ENCODE data around the gene FAHD2B. TPM values are rescaled to one million over a fixed set of nuclear protein-coding genes. Genes with fewer than 3 reads are reported as not detected.
"Not testable (repeated sequence)": the region's sequence is repeated elsewhere in the genome, so short reads cannot be mapped to it uniquely, and the experiment has no call there.

The FAHD2B gene
- total RNA-seq, 4 donors from 2014 or later = 7.5 to 24.2 (median 9.7) TPM

DNA sequence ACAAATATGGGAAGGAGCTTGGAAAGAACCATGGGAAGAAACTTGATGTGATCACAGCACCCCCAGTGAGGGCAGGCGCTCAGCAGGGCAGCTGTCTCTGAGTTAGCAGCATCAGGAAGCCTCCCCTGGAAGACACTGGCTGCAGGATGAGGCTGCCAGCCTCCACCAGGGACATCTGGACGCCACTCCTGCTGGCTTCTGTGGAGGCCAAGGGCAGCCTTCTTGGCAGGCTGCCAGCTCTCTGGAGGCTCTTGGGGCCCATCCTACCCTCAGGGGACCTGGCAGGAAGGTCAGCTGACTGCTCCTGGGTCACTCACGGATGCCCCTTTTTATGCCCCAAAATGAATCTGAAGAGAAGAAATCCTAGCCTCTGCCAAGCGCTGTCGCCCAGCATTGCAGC is 26.0 kb downstream of the FAHD2B start:
- in situ Hi-C loops (cut with MboI; ENCODE audit: low sequenced_read_pairs in 4 of 4); ATAC-seq; H3K4me1 ChIP-seq; DNase-seq; H3K9me3 ChIP-seq; H3K36me3 ChIP-seq; H3K27ac ChIP-seq; H3K27me3 ChIP-seq; H3K4me3 ChIP-seq; intact Hi-C loops (cut with DNase I; ENCODE audit: low total_unique reads): not testable (repeated sequence)

- DNase-seq (no peak), ATAC-seq (no peak)
- no peaks in the 10 kb centered on the region for H3K4me1 ChIP-seq
- no peaks in the 10 kb centered on the region for H3K27me3 ChIP-seq
- no peak overlapping the region for H3K4me3 ChIP-seq
- no peaks in the 10 kb centered on the region for H3K9me3 ChIP-seq
- in situ Hi-C loops (cut with MboI; ENCODE audit: low sequenced_read_pairs in 4 of 4) (no loop called here), intact Hi-C loops (cut with DNase I; ENCODE audit: low total_unique reads) (no loop called here)
- TF ChIP-seq CTCF (IDR thresholded peaks at IDR 0.05 in 4 of 5, conservative IDR thresholded peaks at IDR 0.05 in 1 of 5) = no peak
- TF ChIP-seq POLR2A (IDR thresholded peaks at IDR 0.05) = no peak
- H3K27ac ChIP-seq = no peak overlapping the region
- no peaks in the 10 kb centered on the region for H3K36me3 ChIP-seq
Measured at GRCh38 chr2:97068074-97068473, 26.6 kb downstream of the FAHD2B start.

DNA sequence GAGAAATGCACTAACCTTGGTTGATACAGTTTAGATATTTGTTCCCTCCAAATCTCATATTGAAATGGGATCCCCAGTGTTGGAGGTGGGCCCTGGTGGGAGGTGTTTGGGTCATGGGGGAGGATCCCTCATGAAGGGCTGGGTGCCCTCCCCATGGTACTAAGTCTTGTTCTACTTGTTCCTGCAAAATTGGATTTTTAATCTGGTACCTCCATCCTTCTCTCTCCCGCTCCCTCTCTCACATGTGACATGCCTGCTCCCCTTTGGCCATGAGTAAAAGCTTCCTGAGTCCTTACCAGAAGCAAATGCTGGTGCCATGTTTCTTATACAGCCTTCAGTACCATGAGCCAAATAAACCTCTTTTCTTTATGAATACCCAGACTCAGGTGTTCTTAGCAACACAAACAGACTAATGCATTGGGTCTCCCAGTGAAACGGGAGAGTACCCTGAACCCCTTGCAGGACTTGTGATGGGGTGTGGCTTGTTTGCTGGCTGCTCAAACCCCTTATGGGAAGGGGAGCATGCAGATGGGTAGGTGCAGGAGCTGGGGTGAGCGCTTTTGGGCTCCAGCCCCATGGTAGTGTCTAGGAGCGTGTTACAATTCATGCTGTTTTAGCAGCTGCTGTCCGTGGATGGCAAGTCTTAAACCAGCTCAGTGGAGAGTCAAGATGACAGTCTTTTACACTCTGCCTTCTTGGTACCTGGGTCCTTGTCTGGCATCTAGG is 27.2 kb downstream of the FAHD2B start:
- TF ChIP-seq POLR2A (IDR thresholded peaks at IDR 0.05) (no peak), CTCF (IDR thresholded peaks at IDR 0.05 in 4 of 5, conservative IDR thresholded peaks at IDR 0.05 in 1 of 5) (no peak)
- no peak overlapping the region for H3K4me3 ChIP-seq
- no peak overlapping the region for H3K27ac ChIP-seq
- intact Hi-C loops (cut with DNase I; ENCODE audit: low total_unique reads) = no loop called here
- no peaks in the 10 kb centered on the region for H3K27me3 ChIP-seq
- no peaks in the 10 kb centered on the region for H3K9me3 ChIP-seq
- no peak for ATAC-seq
- DNase-seq = no peak
- H3K36me3 ChIP-seq = no peaks in the 10 kb centered on the region
- no peaks in the 10 kb centered on the region for H3K4me1 ChIP-seq
- in situ Hi-C loops (cut with MboI; ENCODE audit: low sequenced_read_pairs in 4 of 4) = no loop called here

DNA sequence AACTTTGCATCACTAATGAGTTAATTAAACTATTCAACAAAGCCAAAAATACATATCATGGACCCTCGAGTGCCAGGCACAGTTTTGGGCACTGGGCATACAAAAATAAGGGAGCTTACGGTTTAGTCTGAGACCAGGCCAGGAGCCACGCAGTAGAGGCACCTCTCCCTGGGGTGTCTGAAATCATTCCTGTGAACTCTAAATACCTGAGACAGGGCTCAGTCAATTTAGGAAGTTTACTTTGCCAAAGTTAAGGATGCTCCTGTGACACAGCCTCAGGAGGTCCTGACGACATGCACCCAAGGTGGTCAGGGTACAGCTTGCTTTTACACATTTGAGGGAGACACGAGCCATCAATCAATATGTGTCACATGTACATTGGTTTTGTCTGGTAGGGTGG is 28.7 kb downstream of the FAHD2B start:
- H3K9me3 ChIP-seq; H3K4me1 ChIP-seq; H3K27me3 ChIP-seq; H3K27ac ChIP-seq; DNase-seq; ATAC-seq; H3K4me3 ChIP-seq; H3K36me3 ChIP-seq; in situ Hi-C loops (cut with MboI; ENCODE audit: low sequenced_read_pairs in 4 of 4); intact Hi-C loops (cut with DNase I; ENCODE audit: low total_unique reads): not testable (repeated sequence)

DNA sequence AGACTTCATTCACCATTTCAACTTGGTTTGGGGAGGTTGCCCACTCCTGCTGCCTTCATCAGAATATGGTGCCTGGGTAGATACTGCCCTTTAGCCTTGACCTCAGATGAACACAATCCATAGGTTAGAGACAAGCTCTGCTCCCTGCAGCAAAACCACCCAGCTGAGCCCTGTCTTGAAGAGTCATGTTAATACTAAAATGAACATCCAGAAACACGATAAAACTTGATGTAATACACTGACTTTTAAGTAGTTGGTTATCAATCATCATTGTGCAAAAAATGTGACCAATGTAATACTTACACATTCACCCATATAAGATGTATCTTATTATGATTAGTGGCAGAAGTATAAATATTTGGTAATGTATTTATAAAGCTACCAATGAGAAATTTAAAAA is 32.7 kb downstream of the FAHD2B start:
- H3K36me3 ChIP-seq; H3K27ac ChIP-seq; ATAC-seq; in situ Hi-C loops (cut with MboI; ENCODE audit: low sequenced_read_pairs in 4 of 4); H3K27me3 ChIP-seq; H3K9me3 ChIP-seq; DNase-seq; intact Hi-C loops (cut with DNase I; ENCODE audit: low total_unique reads); H3K4me1 ChIP-seq; H3K4me3 ChIP-seq: not testable (repeated sequence)

GRCh38 chr2:97059782-97060181 is 34.9 kb downstream of the FAHD2B start:
- ATAC-seq; H3K27me3 ChIP-seq; in situ Hi-C loops (cut with MboI; ENCODE audit: low sequenced_read_pairs in 4 of 4); H3K36me3 ChIP-seq; intact Hi-C loops (cut with DNase I; ENCODE audit: low total_unique reads); DNase-seq; H3K4me1 ChIP-seq; H3K27ac ChIP-seq; H3K4me3 ChIP-seq; H3K9me3 ChIP-seq: not testable (repeated sequence)

DNA sequence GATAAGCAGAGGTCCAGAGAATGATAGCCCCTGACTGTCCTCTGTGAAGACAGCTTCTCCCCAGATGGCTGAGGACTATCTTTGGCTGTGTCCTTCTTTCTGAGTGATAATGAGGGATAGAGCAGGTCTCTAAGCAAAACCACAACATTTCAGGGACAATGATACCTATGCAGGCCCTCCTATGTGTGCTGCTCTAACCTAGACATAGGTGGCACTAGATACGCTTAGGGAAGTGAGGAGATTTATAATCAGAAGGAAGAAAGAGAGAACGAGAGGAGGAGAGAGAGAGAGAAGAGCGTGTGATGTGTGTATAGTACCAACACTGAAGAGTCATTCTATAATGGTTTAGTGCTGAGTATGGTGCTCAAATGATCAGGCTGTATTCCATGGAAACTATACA is 38.5 kb downstream of the FAHD2B start:
- H3K4me3 ChIP-seq; in situ Hi-C loops (cut with MboI; ENCODE audit: low sequenced_read_pairs in 4 of 4); H3K27me3 ChIP-seq; intact Hi-C loops (cut with DNase I; ENCODE audit: low total_unique reads); H3K4me1 ChIP-seq; ATAC-seq; H3K9me3 ChIP-seq; H3K36me3 ChIP-seq; H3K27ac ChIP-seq; DNase-seq: not testable (repeated sequence)

GRCh38 chr2:97050032-97050431 is 44.6 kb downstream of the FAHD2B start:
- H3K27ac ChIP-seq; H3K27me3 ChIP-seq; DNase-seq; H3K4me1 ChIP-seq; intact Hi-C loops (cut with DNase I; ENCODE audit: low total_unique reads); H3K4me3 ChIP-seq; H3K36me3 ChIP-seq; ATAC-seq; H3K9me3 ChIP-seq; in situ Hi-C loops (cut with MboI; ENCODE audit: low sequenced_read_pairs in 4 of 4): not testable (repeated sequence)

GRCh38 chr2:97048448-97048847 is 46.2 kb downstream of the FAHD2B start:
- H3K27me3 ChIP-seq; H3K4me1 ChIP-seq; H3K4me3 ChIP-seq; in situ Hi-C loops (cut with MboI; ENCODE audit: low sequenced_read_pairs in 4 of 4); ATAC-seq; DNase-seq; intact Hi-C loops (cut with DNase I; ENCODE audit: low total_unique reads); H3K36me3 ChIP-seq; H3K27ac ChIP-seq; H3K9me3 ChIP-seq: not testable (repeated sequence)

GRCh38 chr2:97046676-97047075 is 48.0 kb downstream of the FAHD2B start:
- intact Hi-C loops (cut with DNase I; ENCODE audit: low total_unique reads); in situ Hi-C loops (cut with MboI; ENCODE audit: low sequenced_read_pairs in 4 of 4); H3K4me3 ChIP-seq: not testable (repeated sequence)

More at GRCh38 chr2:97046676-97047075, 48.0 kb downstream of the FAHD2B start:
- not testable (repeated sequence) for H3K4me1 ChIP-seq, DNase-seq, H3K9me3 ChIP-seq, ATAC-seq, H3K27me3 ChIP-seq, H3K36me3 ChIP-seq, H3K27ac ChIP-seq
